Hepatocyte (in vitro differentiated cells): ENCODE data around the gene TENM4. TPM values are rescaled to one million over a fixed set of nuclear protein-coding genes. Genes with fewer than 3 reads are reported as not detected.
A peak's percentile ranks its signal among the peaks of the same experiment; 100 is the strongest.

Source experiments
- DNase-seq: peaks from one replicate; pipeline ENCODE4 v3.0.0-alpha.2; 2016; ENCODE audit warnings: low spot score
- H2AFZ ChIP-seq: fragments of 200-600 bp; sonication (generic); 2 replicates; pipeline ENCODE4 v1.6.0; 2016; ENCODE audit warnings: antibody characterized with exemption, mild to moderate bottlenecking
- H3K27ac ChIP-seq: fragments of 200-600 bp; sonication (generic); 2 replicates; pipeline ENCODE4 v1.5.1; 2016; ENCODE audit warnings: mild to moderate bottlenecking
- H3K27me3 ChIP-seq: fragments of 200-600 bp; sonication (generic); 2 replicates; pipeline ENCODE4 v1.6.1; 2016
- H3K36me3 ChIP-seq: fragments of 200-600 bp; sonication (generic); replicated peaks from 2 replicates; pipeline ENCODE4 v1.5.1; 2016; ENCODE audit warnings: low read depth; ENCODE audit not compliant: insufficient read depth
- H3K4me1 ChIP-seq: fragments of 200-600 bp; sonication (generic); 2 replicates; pipeline ENCODE4 v1.5.1; 2016; ENCODE audit warnings: mild to moderate bottlenecking, moderate library complexity; ENCODE audit not compliant: insufficient read depth
- H3K4me2 ChIP-seq: fragments of 200-600 bp; sonication (generic); 2 replicates; pipeline ENCODE4 v1.6.0; 2016
- H3K4me3 ChIP-seq: fragments of 200-600 bp; sonication (generic); 2 replicates; pipeline ENCODE4 v1.5.1; 2016; ENCODE audit warnings: mild to moderate bottlenecking
- H3K79me2 ChIP-seq: fragments of 200-600 bp; sonication (generic); 2 replicates; pipeline ENCODE4 v1.6.0; 2017; ENCODE audit warnings: mild to moderate bottlenecking
- H3K9me2 ChIP-seq: fragments of 200-600 bp; sonication (generic); replicated peaks from 2 replicates; pipeline ENCODE4 v1.6.0; 2017; ENCODE audit warnings: mild to moderate bottlenecking; ENCODE audit not compliant: insufficient read depth
- H3K9me3 ChIP-seq: fragments of 200-600 bp; sonication (generic); 2 replicates; pipeline ENCODE4 v1.5.1; 2016; ENCODE audit warnings: low read depth, mild to moderate bottlenecking
- H4K20me1 ChIP-seq: fragments of 200-600 bp; sonication (generic); 2 replicates; pipeline ENCODE4 v1.6.0; 2016; ENCODE audit warnings: mild to moderate bottlenecking; ENCODE audit not compliant: insufficient read depth, poor library complexity, severe bottlenecking
- CTCF ChIP-seq: fragments of 200-600 bp; sonication (generic); IDR thresholded peaks from 2 replicates; pipeline ENCODE4 v1.5.1; 2016; ENCODE audit warnings: antibody characterized with exemption, mild to moderate bottlenecking; ENCODE audit not compliant: poor library complexity
- EZH2 ChIP-seq: fragments of 200-600 bp; sonication (generic); IDR thresholded peaks from 2 replicates; pipeline ENCODE4 v1.6.1; 2016; ENCODE audit warnings: antibody characterized with exemption, mild to moderate bottlenecking, borderline replicate concordance
- EZH2phosphoT487 ChIP-seq: fragments of 200-600 bp; sonication (generic); IDR thresholded peaks from one replicate; pipeline ENCODE4 v1.6.1; 2018; ENCODE audit warnings: antibody characterized with exemption, mild to moderate bottlenecking, low read depth, moderate library complexity; ENCODE audit not compliant: unreplicated experiment, severe bottlenecking
- WGBS: methylation state at CpG from one replicate; pipeline ENCODE4 v1.1.6; 2016; ENCODE audit warnings: low lambda C conversion rate; ENCODE audit errors: missing lambda C conversion rate; 5-methylcytosine and 5-hydroxymethylcytosine counted together
- polyA plus RNA-seq: library from polyadenylated mRNA; unstranded; fragments of >200 nt; fragmentation: Nextera tagmentation; extraction: Ambion mirVana; gene quantifications from 2 replicates; pipeline ENCODE4 v1.2.1, GENCODE V29; 2016
- total RNA-seq: library from RNA; depleted of rRNA; stranded (reverse); fragments of >200 nt; gene quantifications from 2 replicates; pipeline ENCODE4 v1.2.3, GENCODE V29; 2014

TENM4 gene
- total and polyA plus RNA-seq, 2 experiments from 2014 or later = 18.4 to 18.7 TPM

DNA sequence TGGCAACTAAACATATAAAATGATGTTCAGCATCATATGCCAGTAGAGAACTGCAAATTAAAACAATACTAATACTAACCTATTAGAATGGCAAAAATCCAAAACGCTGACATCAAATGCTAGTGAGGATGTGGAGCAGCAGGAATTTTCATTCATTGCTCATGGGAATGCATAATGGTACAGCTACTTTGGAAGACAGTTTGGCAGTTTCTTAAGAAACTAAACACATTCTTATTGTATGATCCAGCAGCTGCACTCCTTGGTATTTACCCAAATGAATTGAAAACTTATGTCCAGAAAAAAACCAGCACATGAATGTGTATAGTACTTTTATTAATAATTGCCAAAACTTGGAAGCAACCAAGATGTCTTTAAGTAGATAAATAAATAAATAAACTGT lies 258.0 kb downstream of the TENM4 start:
- H3K36me3 ChIP-seq = no peaks in the 10 kb centered on the region
- no peak overlapping the region for H3K4me2 ChIP-seq
- H3K4me3 ChIP-seq = no peak overlapping the region
- 81% methylated on average over 1 of the region's 1 CpG for WGBS
- H3K27ac ChIP-seq = no peak overlapping the region
- no peaks in the 10 kb centered on the region for H3K27me3 ChIP-seq
- no peak for TF ChIP-seq EZH2
- no peak for TF ChIP-seq EZH2phosphoT487
- TF ChIP-seq CTCF = no peak
- H2AFZ ChIP-seq = no peak overlapping the region
- H3K4me1 ChIP-seq = no peaks in the 10 kb centered on the region
- H3K9me2 ChIP-seq = no peaks in the 10 kb centered on the region
- H3K79me2 ChIP-seq = no peaks in the 10 kb centered on the region
- no peaks in the 10 kb centered on the region for H3K9me3 ChIP-seq
- no peaks in the 10 kb centered on the region for H4K20me1 ChIP-seq
- DNase-seq = no peak

DNA sequence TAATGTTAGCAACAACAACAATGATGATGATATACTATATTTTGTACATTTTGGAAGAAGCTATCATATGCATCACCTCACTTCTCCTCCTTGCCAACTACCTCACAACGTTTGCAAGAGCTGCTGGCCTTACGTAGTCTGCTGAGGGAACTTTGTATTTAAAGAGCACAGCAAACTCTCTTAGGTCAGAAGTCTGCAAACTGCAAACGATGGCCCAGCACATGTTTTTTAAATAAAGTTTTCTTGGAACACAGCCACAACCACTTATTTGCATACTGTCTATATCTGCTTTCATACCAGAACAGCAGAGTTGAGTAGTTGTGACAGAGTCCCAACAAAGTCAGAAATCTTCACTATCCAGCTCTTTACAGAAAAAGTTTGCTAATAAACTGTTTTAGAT lies 261.7 kb downstream of the TENM4 start:
- H3K27me3 ChIP-seq = no peaks in the 10 kb centered on the region
- DNase-seq = no peak
- H3K9me3 ChIP-seq = no peaks in the 10 kb centered on the region
- H3K36me3 ChIP-seq = no peaks in the 10 kb centered on the region
- H3K4me3 ChIP-seq = no peak overlapping the region
- no peaks in the 10 kb centered on the region for H3K79me2 ChIP-seq
- H3K9me2 ChIP-seq = no peaks in the 10 kb centered on the region
- WGBS = 75% methylated on average over 3 of the region's 3 CpGs
- no peaks in the 10 kb centered on the region for H4K20me1 ChIP-seq
- no peak overlapping the region for H2AFZ ChIP-seq
- H3K4me2 ChIP-seq = no peak overlapping the region
- peaks cover under 1% of the 10 kb centered on the region for H3K4me1 ChIP-seq
- no peak overlapping the region for H3K27ac ChIP-seq
- TF ChIP-seq EZH2 = no peak
- no peak for TF ChIP-seq EZH2phosphoT487
- no peak for TF ChIP-seq CTCF

GRCh38 chr11:79174045-79175008 lies 266.5 kb downstream of the TENM4 start:
- no peak for DNase-seq
- Histone ChIP-seq H3K27me3 (no peaks in the 10 kb centered on the region), H3K9me2 (no peaks in the 10 kb centered on the region), H3K36me3 (no peaks in the 10 kb centered on the region), H3K9me3 (no peaks in the 10 kb centered on the region), H3K4me2 (peak overlapping the region; percentile 4), H4K20me1 (no peaks in the 10 kb centered on the region), H3K4me3 (no peak overlapping the region), H2AFZ (no peak overlapping the region), H3K4me1 (peaks cover 4% of the 10 kb centered on the region), H3K27ac (peak overlapping the region; percentile 6), H3K79me2 (no peaks in the 10 kb centered on the region)
- TF ChIP-seq EZH2phosphoT487 (no peak), CTCF (no peak), EZH2 (no peak)
- WGBS = 50% methylated on average over 7 of the region's 7 CpGs
